ENCODE results near the gene C20orf173. TPM values are rescaled to one million over a fixed set of nuclear protein-coding genes. Genes with fewer than 3 reads are reported as not detected.
"Not testable (repeated sequence)": the region's sequence is repeated elsewhere in the genome, so short reads cannot be mapped to it uniquely, and the experiment has no call there.

Gene C20orf173
- total RNA-seq, 4 donors from 2014 or later: not detected

GRCh38 chr20:35558451-35558850, 29.0 kb upstream of the C20orf173 start:
- Histone ChIP-seq H3K36me3 (peaks cover 0 to 64% (median 6%) of the 10 kb centered on the region in 3 donors), H3K27me3 (no peaks in the 10 kb centered on the region), H3K4me1 (no peaks in the 10 kb centered on the region), H3K27ac (no peak overlapping the region), H3K4me3 (no peak overlapping the region), H3K9me3 (no peaks in the 10 kb centered on the region)
- 85 to 87% methylated on average over 4 of the region's 4 CpGs for WGBS, 2 donors
- TF ChIP-seq POLR2A (IDR thresholded peaks at IDR 0.05) (no peak), EP300 (IDR thresholded peaks at IDR 0.05) (no peak), CTCF (IDR thresholded peaks at IDR 0.05) (no peak)
- DNase-seq (ENCODE audit: low spot score in 2 of 2): no peak

- Histone ChIP-seq H3K4me3 (no peak overlapping the region), H3K27ac (no peak overlapping the region), H3K27me3 (no peaks in the 10 kb centered on the region), H3K4me1 (no peaks in the 10 kb centered on the region), H3K9me3 (no peaks in the 10 kb centered on the region), H3K36me3 (peaks cover 0 to 79% (median 6%) of the 10 kb centered on the region in 3 donors)
- no peak for DNase-seq (ENCODE audit: low spot score in 2 of 2)
- WGBS, 2 donors: 97 to 100% methylated on average over 8 of the region's 8 CpGs
- TF ChIP-seq EP300 (IDR thresholded peaks at IDR 0.05): no peak
These were observed 27.4 kb upstream of the C20orf173 start for GRCh38 chr20:35556871-35557270.

- no peak for DNase-seq (ENCODE audit: low spot score in 2 of 2)
- H3K4me3 ChIP-seq: no peak overlapping the region
- H3K27ac ChIP-seq: no peak overlapping the region
- no peaks in the 10 kb centered on the region for H3K4me1 ChIP-seq
- H3K9me3 ChIP-seq: no peaks in the 10 kb centered on the region
- peaks cover 0 to 86% (median 6%) of the 10 kb centered on the region in 3 donors for H3K36me3 ChIP-seq
- TF ChIP-seq POLR2A (IDR thresholded peaks at IDR 0.05) (no peak), EP300 (IDR thresholded peaks at IDR 0.05) (no peak), CTCF (IDR thresholded peaks at IDR 0.05) (no peak)
- no peaks in the 10 kb centered on the region for H3K27me3 ChIP-seq
- WGBS, 2 donors: 93 to 95% methylated on average over 15 to 21 of the region's 21 CpGs
These were observed 26.6 kb upstream of the C20orf173 start for GRCh38 chr20:35555951-35556645.

GRCh38 chr20:35555461-35555860, 26.0 kb upstream of the C20orf173 start:
- H3K27ac ChIP-seq; H3K27me3 ChIP-seq; H3K4me1 ChIP-seq; H3K9me3 ChIP-seq; H3K4me3 ChIP-seq; DNase-seq (ENCODE audit: low spot score in 2 of 2): not testable (repeated sequence)
- 74 to 84% methylated on average over 4 of the region's 4 CpGs for WGBS, 2 donors
- peaks cover 0 to 93% (median 6%) of the 10 kb centered on the region in 3 donors for H3K36me3 ChIP-seq

GRCh38 chr20:35552914-35553313, 23.5 kb upstream of the C20orf173 start:
- Histone ChIP-seq H3K9me3 (no peaks in the 10 kb centered on the region), H3K36me3 (peaks cover 0 to 99% (median 19%) of the 10 kb centered on the region in 3 donors), H3K4me1 (no peaks in the 10 kb centered on the region), H3K27me3 (no peaks in the 10 kb centered on the region), H3K27ac (no peak overlapping the region), H3K4me3 (no peak overlapping the region)
- no peak for DNase-seq (ENCODE audit: low spot score in 2 of 2)
- WGBS, 2 donors: 92 to 96% methylated on average over 3 of the region's 3 CpGs
- no peak for TF ChIP-seq CTCF (IDR thresholded peaks at IDR 0.05)
- no peak for TF ChIP-seq POLR2A (IDR thresholded peaks at IDR 0.05)

GRCh38 chr20:35551503-35551902, 22.1 kb upstream of the C20orf173 start:
- peaks cover 0 to 99% (median 25%) of the 10 kb centered on the region in 3 donors for H3K36me3 ChIP-seq
- H3K4me1 ChIP-seq: no peaks in the 10 kb centered on the region
- H3K27me3 ChIP-seq: no peaks in the 10 kb centered on the region
- 32 to 36% methylated on average over 4 of the region's 4 CpGs for WGBS, 2 donors
- DNase-seq (ENCODE audit: low spot score in 2 of 2): no peak
- no peaks in the 10 kb centered on the region for H3K9me3 ChIP-seq
- no peak overlapping the region for H3K4me3 ChIP-seq
- TF ChIP-seq EP300 (IDR thresholded peaks at IDR 0.05) (no peak), CTCF (IDR thresholded peaks at IDR 0.05) (no peak), POLR2A (IDR thresholded peaks at IDR 0.05) (no peak)
- H3K27ac ChIP-seq: no peak overlapping the region
